ENCODE measurements around the gene MINK1.

The MINK1 gene

DNA sequence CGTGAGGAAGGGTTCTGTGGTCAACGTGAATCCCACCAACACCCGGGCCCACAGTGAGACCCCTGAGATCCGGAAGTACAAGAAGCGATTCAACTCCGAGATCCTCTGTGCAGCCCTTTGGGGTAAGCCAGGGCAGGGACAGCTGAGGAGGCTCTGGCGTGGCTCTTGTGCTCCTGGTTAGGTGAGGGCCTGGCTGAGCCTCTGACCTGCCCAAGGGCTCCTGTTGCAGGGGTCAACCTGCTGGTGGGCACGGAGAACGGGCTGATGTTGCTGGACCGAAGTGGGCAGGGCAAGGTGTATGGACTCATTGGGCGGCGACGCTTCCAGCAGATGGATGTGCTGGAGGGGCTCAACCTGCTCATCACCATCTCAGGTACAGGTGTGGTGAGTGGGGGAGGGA is 62.0 kb downstream of the MINK1 start:
- H3K27ac Mint-ChIP-seq, result no peak overlapping the region
- no peak overlapping the region for H3K4me3 Mint-ChIP-seq
- H3K4me1 Mint-ChIP-seq, result peaks cover 13% of the 10 kb centered on the region
- no peaks in the 10 kb centered on the region for H3K9me3 Mint-ChIP-seq
- peaks cover 2% of the 10 kb centered on the region for H3K36me3 Mint-ChIP-seq
- no peaks in the 10 kb centered on the region for H3K27me3 Mint-ChIP-seq

DNA sequence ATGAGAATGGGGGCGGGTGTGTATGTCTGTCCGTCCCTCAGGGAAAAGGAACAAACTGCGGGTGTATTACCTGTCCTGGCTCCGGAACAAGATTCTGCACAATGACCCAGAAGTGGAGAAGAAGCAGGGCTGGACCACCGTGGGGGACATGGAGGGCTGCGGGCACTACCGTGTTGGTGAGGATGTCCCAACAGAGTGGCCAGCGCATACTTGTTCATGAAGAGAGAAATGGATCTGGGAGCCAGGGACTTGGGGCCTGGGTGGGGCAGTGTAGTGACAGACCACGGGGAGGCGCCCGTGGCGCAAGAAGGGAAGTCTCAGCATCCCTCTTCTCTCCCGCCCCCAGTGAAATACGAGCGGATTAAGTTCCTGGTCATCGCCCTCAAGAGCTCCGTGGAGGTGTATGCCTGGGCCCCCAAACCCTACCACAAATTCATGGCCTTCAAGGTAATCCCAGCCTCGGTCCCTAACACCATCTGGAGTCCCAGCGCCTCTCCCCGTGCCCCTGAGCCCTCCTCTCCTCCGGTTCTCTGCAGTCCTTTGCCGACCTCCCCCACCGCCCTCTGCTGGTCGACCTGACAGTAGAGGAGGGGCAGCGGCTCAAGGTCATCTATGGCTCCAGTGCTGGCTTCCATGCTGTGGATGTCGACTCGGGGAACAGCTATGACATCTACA is 62.7 kb downstream of the MINK1 start:
- Mint-ChIP-seq H3K27ac (no peak overlapping the region), H3K4me3 (no peak overlapping the region), H3K4me1 (peaks cover 13% of the 10 kb centered on the region), H3K27me3 (no peaks in the 10 kb centered on the region), H3K36me3 (no peaks in the 10 kb centered on the region), H3K9me3 (no peaks in the 10 kb centered on the region)

DNA sequence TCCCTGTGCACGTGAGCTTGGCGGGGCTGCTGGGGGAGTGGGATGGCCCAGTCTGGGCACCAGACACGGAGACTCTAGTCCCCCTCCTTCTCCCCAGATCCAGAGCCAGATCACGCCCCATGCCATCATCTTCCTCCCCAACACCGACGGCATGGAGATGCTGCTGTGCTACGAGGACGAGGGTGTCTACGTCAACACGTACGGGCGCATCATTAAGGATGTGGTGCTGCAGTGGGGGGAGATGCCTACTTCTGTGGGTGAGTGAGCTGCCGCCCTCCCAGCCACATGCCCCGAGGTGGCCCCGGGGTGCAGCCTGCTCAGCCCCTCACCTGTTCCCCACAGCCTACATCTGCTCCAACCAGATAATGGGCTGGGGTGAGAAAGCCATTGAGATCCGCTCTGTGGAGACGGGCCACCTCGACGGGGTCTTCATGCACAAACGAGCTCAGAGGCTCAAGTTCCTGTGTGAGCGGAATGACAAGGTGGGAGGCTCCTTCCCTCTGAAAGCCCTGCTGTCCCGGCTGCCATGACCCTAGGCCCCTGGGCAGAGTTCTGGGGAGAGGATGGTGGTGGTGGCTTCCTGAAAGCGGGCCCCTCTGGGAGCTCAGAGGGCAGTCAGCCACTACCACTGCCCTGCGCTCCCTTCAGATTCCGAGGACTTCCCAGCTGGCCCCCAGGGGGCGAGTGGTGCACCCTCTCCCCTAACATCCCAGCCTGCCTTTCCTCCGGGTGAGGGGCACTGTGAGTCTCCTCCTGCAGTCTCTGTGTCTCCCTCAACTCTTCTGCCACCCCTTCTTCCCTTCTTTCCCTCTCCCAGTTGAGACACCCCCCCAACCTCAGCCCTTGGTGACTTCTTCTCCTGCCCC is 63.4 kb downstream of the MINK1 start:
- no peaks in the 10 kb centered on the region for H3K27me3 Mint-ChIP-seq
- H3K27ac Mint-ChIP-seq, result no peak overlapping the region
- no peaks in the 10 kb centered on the region for H3K36me3 Mint-ChIP-seq
- H3K4me1 Mint-ChIP-seq, result peaks cover 13% of the 10 kb centered on the region
- no peaks in the 10 kb centered on the region for H3K9me3 Mint-ChIP-seq
- no peak overlapping the region for H3K4me3 Mint-ChIP-seq

DNA sequence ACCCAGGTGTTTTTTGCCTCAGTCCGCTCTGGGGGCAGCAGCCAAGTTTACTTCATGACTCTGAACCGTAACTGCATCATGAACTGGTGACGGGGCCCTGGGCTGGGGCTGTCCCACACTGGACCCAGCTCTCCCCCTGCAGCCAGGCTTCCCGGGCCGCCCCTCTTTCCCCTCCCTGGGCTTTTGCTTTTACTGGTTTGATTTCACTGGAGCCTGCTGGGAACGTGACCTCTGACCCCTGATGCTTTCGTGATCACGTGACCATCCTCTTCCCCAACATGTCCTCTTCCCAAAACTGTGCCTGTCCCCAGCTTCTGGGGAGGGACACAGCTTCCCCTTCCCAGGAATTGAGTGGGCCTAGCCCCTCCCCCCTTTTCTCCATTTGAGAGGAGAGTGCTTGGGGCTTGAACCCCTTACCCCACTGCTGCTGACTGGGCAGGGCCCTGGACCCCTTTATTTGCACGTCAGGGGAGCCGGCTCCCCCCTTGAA is 64.1 kb downstream of the MINK1 start:
- no peaks in the 10 kb centered on the region for H3K9me3 Mint-ChIP-seq
- peaks cover 15% of the 10 kb centered on the region for H3K4me1 Mint-ChIP-seq

DNA sequence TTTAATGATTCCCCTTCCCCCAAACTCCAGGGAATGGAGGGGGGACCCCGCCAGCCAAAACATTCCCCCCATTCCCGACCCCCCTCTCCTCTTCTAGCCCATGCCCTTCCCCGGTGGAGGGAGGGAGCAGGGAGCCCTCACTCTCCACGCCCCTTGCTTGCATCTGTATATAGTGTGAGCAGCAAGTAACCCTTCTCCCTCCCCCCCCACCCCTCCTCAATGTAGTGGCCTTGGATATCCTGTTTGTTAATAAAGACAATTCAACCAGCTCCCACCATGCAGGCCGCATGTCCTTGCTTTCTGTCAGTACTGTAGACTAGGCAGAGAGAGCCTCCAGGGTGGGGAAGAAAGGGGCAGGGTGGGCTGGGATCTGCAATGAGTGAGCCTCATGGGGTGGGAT is 64.6 kb downstream of the MINK1 start:
- Mint-ChIP-seq H3K9me3 (no peaks in the 10 kb centered on the region), H3K27me3 (no peaks in the 10 kb centered on the region), H3K4me1 (peaks cover 20% of the 10 kb centered on the region), H3K36me3 (no peaks in the 10 kb centered on the region), H3K4me3 (no peak overlapping the region), H3K27ac (no peak overlapping the region)

More for the DNA sequence above, 64.1 kb downstream of the MINK1 start:
- no peak overlapping the region for H3K27ac Mint-ChIP-seq
- H3K4me3 Mint-ChIP-seq, result no peak overlapping the region
- H3K36me3 Mint-ChIP-seq, result no peaks in the 10 kb centered on the region
- H3K27me3 Mint-ChIP-seq, result no peaks in the 10 kb centered on the region

DNA sequence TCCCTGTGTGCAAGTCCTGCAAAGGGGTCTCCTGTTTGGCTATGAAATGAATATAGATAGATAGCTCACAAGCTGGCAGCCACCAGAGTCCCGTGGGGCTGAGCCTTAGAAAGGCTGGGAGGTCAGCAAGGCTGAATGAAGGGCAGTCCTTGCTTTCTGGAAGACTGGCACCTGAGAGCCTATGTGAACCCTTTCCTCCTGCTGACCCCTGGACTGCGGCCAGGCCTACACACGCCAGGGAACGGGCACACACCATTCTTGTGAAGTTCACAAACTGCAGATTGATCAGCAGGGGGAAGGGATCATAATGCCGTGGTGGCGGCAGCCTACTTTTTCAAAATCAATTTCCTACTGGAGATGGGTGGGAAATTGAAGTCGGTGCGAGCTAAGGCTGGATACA is 65.2 kb downstream of the MINK1 start:
- Mint-ChIP-seq H3K36me3 (no peaks in the 10 kb centered on the region), H3K4me1 (peaks cover 26% of the 10 kb centered on the region), H3K9me3 (no peaks in the 10 kb centered on the region), H3K27ac (no peak overlapping the region), H3K27me3 (no peaks in the 10 kb centered on the region), H3K4me3 (peak overlapping the region; percentile 74)

DNA sequence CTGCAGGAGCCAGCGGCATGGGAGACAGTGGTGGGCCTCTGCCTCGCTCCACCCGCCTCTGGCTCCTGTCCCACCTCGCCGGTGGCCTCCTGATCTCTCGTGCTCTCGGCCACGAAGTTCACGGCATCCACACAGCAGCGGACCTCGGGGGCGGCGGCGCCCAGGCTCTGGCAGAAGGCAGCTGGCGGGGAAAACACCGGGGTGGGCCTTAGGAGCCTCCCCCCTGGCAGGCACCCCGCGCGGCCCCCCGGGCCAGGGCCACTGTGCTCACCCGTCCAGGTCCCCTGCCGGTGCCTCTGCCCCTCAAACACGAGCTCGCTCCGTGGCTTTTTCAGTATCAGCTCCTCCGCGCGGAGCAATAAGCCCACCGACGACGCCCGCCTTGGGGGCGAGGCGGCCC is 65.8 kb downstream of the MINK1 start:
- peak overlapping the region; percentile 74 for H3K4me3 Mint-ChIP-seq
- peaks cover 31% of the 10 kb centered on the region for H3K4me1 Mint-ChIP-seq
- no peaks in the 10 kb centered on the region for H3K36me3 Mint-ChIP-seq
- no peaks in the 10 kb centered on the region for H3K9me3 Mint-ChIP-seq
- H3K27ac Mint-ChIP-seq, result no peak overlapping the region
- no peaks in the 10 kb centered on the region for H3K27me3 Mint-ChIP-seq

DNA sequence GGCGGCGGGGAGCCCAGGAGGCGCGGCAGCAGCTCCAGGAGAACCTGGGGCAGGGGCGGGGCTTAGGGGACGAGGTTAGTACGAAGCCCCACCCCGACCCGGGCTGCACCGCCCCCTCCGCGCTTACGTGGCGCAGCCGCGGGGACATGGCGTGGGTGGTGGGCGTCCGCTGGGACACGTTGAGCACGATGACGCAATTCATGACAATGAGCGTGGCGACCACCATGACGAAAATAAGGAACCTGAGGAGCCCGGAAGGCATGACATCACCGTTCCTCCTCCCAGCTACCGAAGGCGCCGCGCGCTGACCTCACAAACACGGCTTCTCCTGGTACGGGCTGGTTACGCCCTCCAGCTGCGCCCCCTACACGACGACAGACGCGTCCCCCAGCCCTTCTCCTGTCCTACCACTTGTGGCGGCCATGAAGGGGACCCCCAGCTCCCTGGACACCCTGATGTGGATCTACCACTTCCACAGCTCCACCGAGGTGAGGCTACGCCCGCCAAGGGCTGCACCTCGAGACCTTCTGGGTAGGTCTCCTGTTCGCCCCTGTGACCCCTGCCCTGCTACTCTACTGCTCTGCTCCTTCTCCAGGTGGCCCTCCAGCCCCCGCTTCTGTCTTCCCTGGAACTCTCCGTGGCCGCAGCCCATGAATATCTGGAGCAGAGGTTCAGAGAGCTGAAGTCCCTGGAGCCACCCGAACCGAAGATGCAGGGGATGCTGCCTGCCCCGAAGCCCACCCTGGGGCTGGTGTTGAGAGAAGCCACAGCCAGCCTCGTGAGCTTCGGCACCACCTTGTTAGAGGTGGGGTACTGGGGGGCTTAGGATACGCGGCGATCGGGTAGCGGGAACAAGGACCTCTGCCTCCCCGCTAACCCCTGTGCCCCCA is 66.4 kb downstream of the MINK1 start, which contains the start of gene C17orf107:
TSS of gene C17orf107 (plus strand) at position 196 of the 890 bp plus-strand sequence. CDS start at position 423, 227 bp downstream.
- H3K4me1 Mint-ChIP-seq, result peaks cover 31% of the 10 kb centered on the region
- H3K4me3 Mint-ChIP-seq, result peak within 1 kb of the TSS; percentile 94
- no peaks in the 10 kb centered on the region for H3K27me3 Mint-ChIP-seq
- H3K36me3 Mint-ChIP-seq, result no peaks in the 10 kb centered on the region
- no peaks in the 10 kb centered on the region for H3K9me3 Mint-ChIP-seq
- H3K27ac Mint-ChIP-seq, result peak within 1 kb of the TSS; percentile 96

DNA sequence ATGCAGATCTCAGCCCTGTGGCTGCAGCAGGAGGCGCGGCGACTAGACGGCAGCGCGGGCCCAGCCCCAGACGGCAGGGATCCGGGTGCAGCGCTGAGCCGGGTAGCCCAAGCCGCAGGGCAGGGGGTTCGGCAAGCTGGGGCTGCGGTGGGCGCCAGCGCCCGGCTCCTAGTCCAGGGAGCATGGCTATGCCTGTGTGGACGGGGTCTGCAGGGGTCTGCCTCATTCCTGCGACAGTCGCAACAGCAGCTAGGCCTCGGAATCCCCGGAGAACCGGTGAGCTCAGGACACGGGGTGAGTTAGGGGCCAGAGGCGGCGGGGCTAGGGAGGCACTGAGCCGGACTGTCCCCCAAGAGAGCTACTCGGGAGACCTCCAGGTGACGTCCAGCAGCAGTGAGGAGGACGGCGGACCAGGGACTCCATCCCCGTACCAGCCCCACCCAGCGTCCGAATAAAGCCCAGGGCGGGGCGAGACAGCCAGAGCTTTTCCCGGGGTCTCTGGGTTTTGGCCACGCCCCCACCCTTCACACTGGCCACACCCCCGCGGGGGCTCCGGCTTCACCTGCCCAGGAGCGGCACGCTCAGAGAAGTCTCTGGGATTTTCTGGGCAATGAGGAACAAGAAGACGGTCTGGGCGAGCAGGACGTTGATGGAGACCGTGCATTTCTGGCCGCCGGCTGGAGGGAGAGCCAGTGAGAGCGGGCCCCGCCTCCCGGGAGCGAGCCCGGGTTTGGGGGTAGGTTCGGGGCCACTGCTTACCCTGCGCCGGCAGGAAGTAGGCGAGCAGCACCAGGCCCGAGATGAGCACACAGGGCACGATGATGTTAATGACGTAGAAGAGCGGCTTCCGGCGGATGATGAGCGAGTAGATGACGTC is 67.3 kb downstream of the MINK1 start:
- Mint-ChIP-seq H3K27me3 (no peaks in the 10 kb centered on the region), H3K4me3 (peak overlapping the region; percentile 94), H3K9me3 (no peaks in the 10 kb centered on the region), H3K4me1 (peaks cover 31% of the 10 kb centered on the region), H3K36me3 (no peaks in the 10 kb centered on the region), H3K27ac (peak overlapping the region; percentile 35)

DNA sequence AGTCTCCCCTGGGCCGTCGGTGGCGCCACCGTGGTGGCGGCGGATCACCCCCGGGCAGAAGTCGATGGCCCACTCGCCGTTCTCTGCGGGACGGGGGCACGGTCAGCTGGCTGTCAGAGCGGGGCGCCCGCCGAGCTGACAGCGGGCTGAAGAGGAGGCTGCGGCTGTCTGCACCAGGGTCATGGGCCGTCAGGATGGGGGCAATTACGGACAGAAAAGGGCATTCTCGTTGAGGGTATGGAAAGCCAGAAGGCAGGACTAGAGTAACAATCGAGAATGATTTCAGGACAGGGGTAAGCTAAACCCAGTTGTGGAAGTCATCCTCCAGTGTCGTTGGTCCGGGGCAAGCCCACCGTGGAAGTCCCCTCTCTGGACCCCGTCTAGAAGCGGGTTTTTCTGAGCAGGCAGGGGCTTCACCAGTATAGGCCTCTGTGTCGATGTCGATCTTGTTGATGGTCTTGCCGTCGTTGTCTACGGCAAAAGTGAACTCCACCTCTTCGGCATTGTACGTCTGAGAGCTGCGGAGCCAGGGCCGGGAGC is 68.0 kb downstream of the MINK1 start:
- Mint-ChIP-seq H3K4me1 (peaks cover 31% of the 10 kb centered on the region), H3K36me3 (no peaks in the 10 kb centered on the region), H3K27ac (peak overlapping the region; percentile 35), H3K27me3 (no peaks in the 10 kb centered on the region), H3K9me3 (no peaks in the 10 kb centered on the region), H3K4me3 (peak overlapping the region; percentile 94)

DNA sequence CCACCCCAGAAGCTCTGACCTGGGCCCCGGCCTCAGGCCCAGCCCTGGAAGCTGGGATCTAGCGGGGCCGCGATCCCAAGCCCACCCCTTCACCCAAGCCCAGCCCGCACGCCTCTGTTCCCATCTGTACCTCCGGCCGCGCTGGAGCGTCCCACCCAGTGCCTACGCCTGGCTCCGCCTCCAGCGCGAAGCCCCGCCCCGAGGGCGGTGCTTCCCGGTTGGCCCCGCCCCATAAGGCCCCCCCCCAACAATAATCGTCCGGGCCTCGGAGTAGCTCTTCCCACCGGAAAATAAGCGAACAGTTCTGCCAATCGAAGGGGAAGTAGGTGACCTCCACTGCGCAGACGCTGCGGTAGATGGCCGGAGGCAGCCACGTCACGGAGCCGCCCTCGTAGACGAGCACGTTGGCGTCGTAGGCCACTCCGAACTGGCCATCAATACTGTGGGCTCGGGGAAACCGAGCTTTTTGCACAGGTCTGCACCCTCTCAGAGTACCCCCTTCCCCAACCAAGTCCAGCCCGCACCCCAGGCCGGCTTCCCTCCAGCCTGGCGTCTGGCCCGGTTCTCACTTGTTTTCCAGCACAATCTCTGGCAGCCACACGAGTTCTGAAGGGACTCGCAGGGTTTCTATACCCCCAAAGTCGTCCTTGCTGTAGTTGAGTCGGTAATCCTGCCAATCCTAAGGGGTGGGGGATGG is 68.7 kb downstream of the MINK1 start:
- peak overlapping the region; percentile 19 for H3K4me3 Mint-ChIP-seq
- H3K27ac Mint-ChIP-seq, result no peak overlapping the region
- H3K36me3 Mint-ChIP-seq, result no peaks in the 10 kb centered on the region
- H3K9me3 Mint-ChIP-seq, result no peaks in the 10 kb centered on the region
- H3K27me3 Mint-ChIP-seq, result no peaks in the 10 kb centered on the region
- H3K4me1 Mint-ChIP-seq, result peaks cover 31% of the 10 kb centered on the region

DNA sequence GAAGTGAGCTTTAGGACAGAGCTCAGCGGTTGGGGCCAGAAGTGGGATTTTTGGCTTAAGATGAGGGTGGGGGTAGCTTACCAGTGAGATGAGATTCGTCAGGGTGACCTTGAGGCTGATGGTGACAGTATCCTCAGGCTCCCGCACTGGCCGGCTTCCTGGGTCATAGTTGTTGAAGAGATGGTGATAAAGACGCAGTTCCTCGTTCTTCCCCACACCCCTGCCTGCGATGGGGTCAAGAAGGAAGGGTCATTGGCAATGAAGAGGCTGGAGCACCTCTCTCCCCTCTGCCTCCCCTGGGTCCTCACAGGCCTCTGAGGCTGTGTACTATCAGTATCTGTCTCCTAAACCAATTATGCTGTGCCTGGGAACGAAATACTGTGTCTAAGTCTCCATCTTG is 69.4 kb downstream of the MINK1 start:
- Mint-ChIP-seq H3K27ac (no peak overlapping the region), H3K4me1 (peaks cover 31% of the 10 kb centered on the region), H3K4me3 (peak overlapping the region; percentile 41)

DNA sequence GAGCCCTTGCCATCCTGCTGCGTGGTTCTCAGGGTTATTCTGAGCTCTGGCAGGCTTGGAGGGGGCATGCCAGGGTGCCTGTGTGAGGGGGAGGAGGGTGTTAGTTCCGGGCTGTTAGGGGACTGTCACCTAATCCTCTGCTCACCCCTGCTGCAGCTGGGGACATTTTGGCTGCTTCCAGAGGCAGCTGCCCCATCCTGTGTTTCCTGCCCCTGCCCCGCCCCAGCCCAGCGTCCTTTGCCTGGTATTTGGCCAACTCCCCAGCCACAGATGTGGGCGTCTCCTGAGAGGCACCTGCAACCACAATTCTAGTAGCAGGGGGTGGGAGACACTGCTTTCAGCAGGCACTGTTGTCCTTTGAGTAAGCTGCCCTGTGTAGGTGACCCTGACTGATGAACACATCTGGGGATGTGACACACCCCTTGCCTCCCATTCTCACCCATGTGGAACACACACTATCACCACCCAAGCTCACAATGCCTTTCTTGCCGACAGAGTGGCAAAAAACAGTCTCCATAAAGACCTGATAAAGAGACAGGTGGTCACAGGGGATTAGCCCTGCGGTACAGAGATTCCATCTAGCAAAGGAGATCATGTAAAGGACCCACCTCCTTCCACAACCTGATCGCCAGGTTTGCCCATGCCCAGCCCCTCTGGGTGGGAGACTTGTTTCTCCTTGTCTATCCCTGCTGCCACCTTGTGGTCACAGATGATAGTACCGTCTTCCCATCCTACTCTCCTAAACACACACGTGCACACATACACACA is 70.1 kb downstream of the MINK1 start, which contains the start of gene CHRNE:
TSS of gene CHRNE (minus strand) at position 48 of the 768 bp plus-strand sequence. CDS start at position 13, 35 bp downstream.
- no peaks in the 10 kb centered on the region for H3K27me3 Mint-ChIP-seq
- peaks cover 31% of the 10 kb centered on the region for H3K4me1 Mint-ChIP-seq
- H3K9me3 Mint-ChIP-seq, result no peaks in the 10 kb centered on the region
- no peaks in the 10 kb centered on the region for H3K36me3 Mint-ChIP-seq
- no peak within 1 kb of the TSS for H3K27ac Mint-ChIP-seq
- peak within 1 kb of the TSS; percentile 69 for H3K4me3 Mint-ChIP-seq

More for the DNA sequence above, 69.4 kb downstream of the MINK1 start:
- H3K36me3 Mint-ChIP-seq, result no peaks in the 10 kb centered on the region
- no peaks in the 10 kb centered on the region for H3K9me3 Mint-ChIP-seq
- H3K27me3 Mint-ChIP-seq, result no peaks in the 10 kb centered on the region
